Testis (tissue), 3 donors: Measurements from ENCODE around the gene CENPU. TPM values are rescaled to one million over a fixed set of nuclear protein-coding genes. Genes with fewer than 3 reads are reported as not detected.

Source experiments
- DNase-seq: peaks from one replicate; pipeline ENCODE4 v3.0.0-alpha.2; 2019
- H3K27ac ChIP-seq, 2 donors: fragments of 200-600 bp; sonication (generic); one replicate each; pipeline ENCODE4 v1.5.1; 2019
- H3K27me3 ChIP-seq: fragments of 200-600 bp; sonication (generic); one replicate; pipeline ENCODE4 v1.5.1; 2019
- H3K36me3 ChIP-seq: fragments of 200-600 bp; sonication (generic); one replicate; pipeline ENCODE4 v1.5.1; 2017; ENCODE audit warnings: low read depth; ENCODE audit errors: missing control alignments
- H3K4me1 ChIP-seq: fragments of 200-600 bp; sonication (generic); one replicate; pipeline ENCODE4 v1.5.1; 2019
- H3K4me3 ChIP-seq, 2 donors: fragments of 200-600 bp; sonication (generic); one replicate each; pipeline ENCODE4 v1.5.1; 2017 to 2019
- H3K9me3 ChIP-seq: fragments of 200-600 bp; sonication (generic); one replicate; pipeline ENCODE4 v1.5.1; 2017
- POLR2A ChIP-seq: fragments of 450-650 bp; IDR thresholded peaks from one replicate; pipeline ENCODE4 v1.6.1; 2017; ENCODE audit warnings: antibody characterized with exemption, mild to moderate bottlenecking, moderate library complexity
- WGBS, 2 donors: methylation state at CpG; one replicate each; pipeline ENCODE4 v1.1.5; 2018; 5-methylcytosine and 5-hydroxymethylcytosine counted together
- intact Hi-C: fragments of 100-400 bp; cut with DNase I; formaldehyde crosslinking; loops from one replicate; pipeline ENCODE4 v1.15.1; 2023; ENCODE audit warnings: low total_unique reads
- polyA plus RNA-seq: library from polyadenylated mRNA; stranded (reverse); fragments of 350-450 nt; fragmentation: Illumina TruSeq; extraction: RNeasy Lipid Tissue Mini Kit (QIAGEN cat#74804); gene quantifications from one replicate; pipeline ENCODE4 v1.2.3, GENCODE V29; 2014; ENCODE audit warnings: low read depth, low replicate concordance; ENCODE audit not compliant: insufficient read depth
- total RNA-seq, 2 donors: library from RNA; depleted of rRNA; stranded (reverse); fragments of >200 nt; gene quantifications; one replicate each; pipeline ENCODE4 v1.2.3, GENCODE V29; 2016
- TF ChIP-seq, protein P1 (sequence below), 3 experiments: fragments of 450-650 bp in 2 of 3; fragments of 200-600 bp in 1 of 3; sonication (generic) in 1 of 3; IDR thresholded peaks; one replicate each; pipeline ENCODE4 v1.5.1; 2016 to 2019; ENCODE audit warnings: antibody characterized with exemption in 3 of 3, mild to moderate bottlenecking in 2 of 3, moderate library complexity in 1 of 3

CENPU gene
- total and polyA plus RNA-seq, 3 donors from 2014 or later = 57.2 to 132 (median 117) TPM

DNA sequence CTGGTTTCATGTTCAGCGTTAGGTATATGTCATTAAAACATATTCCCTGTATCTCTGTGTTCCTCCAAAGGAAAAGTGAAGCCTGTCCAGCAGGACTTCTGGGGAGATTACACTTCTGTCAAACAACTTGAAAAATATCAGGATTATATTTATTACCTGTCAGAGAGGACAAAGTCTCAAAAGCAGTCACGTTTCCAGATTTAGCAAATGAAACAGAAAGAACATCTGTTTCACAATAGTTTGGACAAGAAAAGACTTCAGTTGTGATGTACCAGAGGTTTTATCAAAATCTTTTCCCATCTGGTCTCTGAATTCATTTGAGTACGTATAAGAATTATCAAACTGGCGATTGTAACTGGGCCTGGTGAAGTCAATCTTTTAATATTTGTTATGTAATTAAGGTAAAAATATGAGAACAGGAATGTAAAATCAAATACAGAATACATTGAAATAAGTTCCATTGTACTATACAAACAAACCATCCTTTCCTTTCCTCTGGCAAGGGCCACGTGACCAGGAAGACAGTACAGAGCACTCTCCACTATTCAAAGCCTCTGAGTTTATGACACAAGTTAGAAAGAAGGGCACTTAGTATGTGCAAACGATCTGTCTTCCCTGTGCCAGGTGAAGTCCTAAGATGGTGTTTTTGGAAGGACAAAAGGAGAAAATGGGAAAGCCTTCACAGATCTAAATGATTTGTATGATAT, 87.8 kb downstream of the CENPU start:
- TF ChIP-seq, protein P1, sequence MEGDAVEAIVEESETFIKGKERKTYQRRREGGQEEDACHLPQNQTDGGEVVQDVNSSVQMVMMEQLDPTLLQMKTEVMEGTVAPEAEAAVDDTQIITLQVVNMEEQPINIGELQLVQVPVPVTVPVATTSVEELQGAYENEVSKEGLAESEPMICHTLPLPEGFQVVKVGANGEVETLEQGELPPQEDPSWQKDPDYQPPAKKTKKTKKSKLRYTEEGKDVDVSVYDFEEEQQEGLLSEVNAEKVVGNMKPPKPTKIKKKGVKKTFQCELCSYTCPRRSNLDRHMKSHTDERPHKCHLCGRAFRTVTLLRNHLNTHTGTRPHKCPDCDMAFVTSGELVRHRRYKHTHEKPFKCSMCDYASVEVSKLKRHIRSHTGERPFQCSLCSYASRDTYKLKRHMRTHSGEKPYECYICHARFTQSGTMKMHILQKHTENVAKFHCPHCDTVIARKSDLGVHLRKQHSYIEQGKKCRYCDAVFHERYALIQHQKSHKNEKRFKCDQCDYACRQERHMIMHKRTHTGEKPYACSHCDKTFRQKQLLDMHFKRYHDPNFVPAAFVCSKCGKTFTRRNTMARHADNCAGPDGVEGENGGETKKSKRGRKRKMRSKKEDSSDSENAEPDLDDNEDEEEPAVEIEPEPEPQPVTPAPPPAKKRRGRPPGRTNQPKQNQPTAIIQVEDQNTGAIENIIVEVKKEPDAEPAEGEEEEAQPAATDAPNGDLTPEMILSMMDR (IDR thresholded peaks at IDR 0.05) = no peak
- no peak for DNase-seq
- Histone ChIP-seq H3K27me3 (no peaks in the 10 kb centered on the region), H3K27ac (no peak overlapping the region), H3K4me3 (no peak overlapping the region), H3K36me3 (no peaks in the 10 kb centered on the region), H3K4me1 (peaks cover 14% of the 10 kb centered on the region), H3K9me3 (no peaks in the 10 kb centered on the region)
- 70 to 72% methylated on average over 6 of the region's 6 CpGs for WGBS, 2 donors
- intact Hi-C loops = loop anchor here (10.0 kb wide), 1 partner anchor 99 kb away; no protein-coding TSS in a partner anchor

DNA sequence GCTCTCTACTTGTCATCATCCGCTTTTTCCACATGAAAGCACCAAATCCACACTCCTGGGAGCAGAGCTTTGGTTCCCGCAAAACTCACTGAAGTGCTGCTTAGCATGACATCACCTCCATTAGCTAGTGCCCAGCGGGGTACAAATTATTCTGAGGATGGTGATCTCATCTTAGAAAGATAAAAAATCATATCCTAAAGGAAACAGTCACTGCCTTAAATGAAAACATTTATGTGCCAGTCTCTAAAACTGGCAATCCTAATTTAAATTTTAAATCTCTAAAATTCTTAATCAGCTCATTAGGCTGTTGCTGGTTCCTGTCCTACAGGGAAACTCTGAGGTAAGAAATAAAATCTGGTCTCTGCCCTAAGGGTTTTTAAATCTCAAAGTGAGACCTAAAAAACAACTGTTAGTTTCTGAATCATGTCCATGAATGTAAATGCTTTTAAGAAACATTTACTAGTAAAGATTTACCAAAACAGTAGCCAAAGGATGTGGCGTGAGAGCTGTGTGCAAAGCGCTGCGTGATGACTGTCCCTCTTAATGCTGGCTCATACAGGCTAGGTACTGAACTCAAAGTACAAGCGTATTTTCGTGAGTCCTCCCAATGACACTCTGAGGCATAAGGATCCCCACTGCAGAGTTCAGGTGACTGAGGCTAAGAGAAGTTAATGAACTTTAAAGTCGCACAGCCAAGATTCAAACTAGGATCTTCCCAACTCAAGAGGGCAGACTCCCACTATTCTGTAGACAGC, 89.2 kb downstream of the CENPU start:
- Histone ChIP-seq H3K9me3 (no peaks in the 10 kb centered on the region), H3K36me3 (no peaks in the 10 kb centered on the region), H3K4me1 (peaks cover 16% of the 10 kb centered on the region), H3K27me3 (no peaks in the 10 kb centered on the region), H3K4me3 (no peak overlapping the region), H3K27ac (no peak overlapping the region)
- TF ChIP-seq, protein P1 (IDR thresholded peaks at IDR 0.05) = no peak
- no peak for TF ChIP-seq POLR2A
- intact Hi-C loops = loop anchor here (10.0 kb wide), 1 partner anchor 100 kb away; no protein-coding TSS in a partner anchor
- no peak for DNase-seq
- WGBS, 2 donors = 83 to 89% methylated on average over 9 of the region's 9 CpGs

Other genes starting within 250 kb of the CENPU start
- 10 to 100 TPM; 12.0 to 12.3 TPM for gene CASP3, start 84.6 kb downstream of the CENPU start, total RNA-seq
- 20.2 TPM for gene CASP3, start 84.6 kb downstream of the CENPU start, polyA plus RNA-seq
- gene PRIMPOL, start 84.4 kb downstream of the CENPU start, total RNA-seq = 10 to 100 TPM; 17.6 to 18.8 TPM
- gene PRIMPOL, start 84.4 kb downstream of the CENPU start, polyA plus RNA-seq = 16.3 TPM
- gene ACSL1, start 91.9 kb upstream of the CENPU start, total RNA-seq = 10 to 100 TPM; 31.6 to 59.8 TPM
- gene ACSL1, start 91.9 kb upstream of the CENPU start, polyA plus RNA-seq = 81.8 TPM